ENCODE measurements around the gene LRRK2. TPM values are rescaled to one million over a fixed set of nuclear protein-coding genes. Genes with fewer than 3 reads are reported as not detected.

The LRRK2 gene
- total and polyA plus RNA-seq, 2 of the 8 experiments (the other 6 are each of a cell fraction or from before 2014, with no cell fraction given): 0.06 to 0.13 TPM

GRCh38 chr12:40184493-40185302, 40.1 kb upstream of the LRRK2 start:
- Histone ChIP-seq H2BK12ac (ENCODE audit: low read depth, low read length) (no peak overlapping the region), H3K79me2 (ENCODE audit: control insufficient read depth in 1 of 2, insufficient read depth in 2 of 2, low read length in 2 of 2) (no peaks in the 10 kb centered on the region), H2AK5ac (ENCODE audit: low read depth, low read length) (no peak overlapping the region), H3K79me1 (ENCODE audit: low read depth, low read length) (no peaks in the 10 kb centered on the region), H2BK15ac (ENCODE audit: low read length) (no peak overlapping the region), H3K27me3 (replicated peaks in 1 of 4; ENCODE audit: control insufficient read depth in 3 of 4, extremely low read depth in 1 of 4, insufficient read depth in 3 of 4, low read length in 3 of 4) (no peaks in the 10 kb centered on the region), H4K20me1 (replicated peaks in 1 of 2; ENCODE audit: control insufficient read depth in 1 of 2, insufficient read depth in 2 of 2, low read length in 2 of 2) (no peaks in the 10 kb centered on the region), H3K23me2 (ENCODE audit: low read depth, low read length) (no peaks in the 10 kb centered on the region), H3K14ac (ENCODE audit: insufficient read length) (no peak overlapping the region), H4K91ac (replicated peaks; ENCODE audit: insufficient read length, low read length) (no peak overlapping the region), H4K8ac (ENCODE audit: extremely low read depth, insufficient read depth, low read length) (no peak overlapping the region), H2AFZ (ENCODE audit: low read length) (no peak overlapping the region), H3K9me3 (ENCODE audit: insufficient read depth in 2 of 2, low read depth in 1 of 2, low read length in 1 of 2) (peaks cover 4 to 17% of the 10 kb centered on the region in 2 experiments; a peak in 3 of 4 replicates), H2BK120ac (replicated peaks; ENCODE audit: low read depth, low read length) (no peak overlapping the region), H4K5ac (ENCODE audit: insufficient read length, low read depth, low read length) (no peak overlapping the region), H3K27ac (ENCODE audit: low read depth, low read length) (no peak overlapping the region), H2BK5ac (ENCODE audit: low read depth, low read length) (no peak overlapping the region), H3K4me1 (replicated peaks in 1 of 4; ENCODE audit: control insufficient read depth in 3 of 4, insufficient read depth in 4 of 4, low read length in 3 of 4) (no peaks in the 10 kb centered on the region), H3K36me3 (ENCODE audit: control insufficient read depth in 2 of 4, insufficient read depth in 4 of 4, low read length in 3 of 4) (peaks cover 0 to 6% (median 0%) of the 10 kb centered on the region in 4 experiments; a peak in 1 of 8 replicates), H3K9ac (replicated peaks in 1 of 4; ENCODE audit: extremely low read depth in 1 of 4, low read depth in 3 of 4, low read length in 3 of 4) (no peak overlapping the region), H2BK20ac (ENCODE audit: low read length) (no peak overlapping the region), H3K18ac (ENCODE audit: extremely low read depth, low read length) (no peak overlapping the region), H3K23ac (ENCODE audit: insufficient read length) (no peak overlapping the region), H3K4ac (replicated peaks; ENCODE audit: insufficient read length, low read depth, low read length) (no peak overlapping the region), H3K56ac (replicated peaks; ENCODE audit: insufficient read length, low read depth, low read length) (no peak overlapping the region), H3K4me3 (ENCODE audit: extremely low read depth in 1 of 4, insufficient read depth in 2 of 4, low read depth in 3 of 4, low read length in 4 of 4) (no peak overlapping the region), H3K4me2 (ENCODE audit: insufficient read depth in 1 of 2, low read depth in 2 of 2, low read length in 2 of 2) (no peak overlapping the region)
- no peak for DNase-seq (ENCODE audit: low read depth in 1 of 2, low spot score in 2 of 2)
- POLR2A ChIA-PET (ENCODE audit: partially characterized antibody): no interaction called here
- CTCF ChIA-PET (ENCODE audit: partially characterized antibody): no interaction called here
- 94% methylated on average over 4 of the region's 4 CpGs; no CpG with 5 or more reads in 1 of the 2 experiments for WGBS, 2 experiments (ENCODE audit: extremely low coverage in 1 of 2, insufficient coverage in 1 of 2, insufficient read length in 1 of 2, insufficient replicate concordance in 2 of 2, low coverage in 1 of 2, low lambda C conversion rate in 2 of 2, missing lambda C conversion rate in 1 of 2)
- no peak for FAIRE-seq
- TF ChIP-seq CEBPB (IDR thresholded peaks at IDR 0.05; ENCODE audit: low read depth, low read length) (no peak), USF2 (IDR thresholded peaks at IDR 0.05; ENCODE audit: low read length) (no peak), YY1 (IDR thresholded peaks at IDR 0.05; ENCODE audit: low read depth, low read length) (no peak), TAF1 (IDR thresholded peaks at IDR 0.05; ENCODE audit: low read depth, low read length) (no peak), CBX5 (IDR thresholded peaks at IDR 0.05; ENCODE audit: low read depth, low read length) (no peak), SRF (IDR thresholded peaks at IDR 0.05; ENCODE audit: low read depth, low read length) (no peak)
